GM12873 (cell line): ENCODE measurements around the gene SPTBN2.

ENCODE experiments used
- CTCF ChIP-seq: IDR thresholded peaks from 2 replicates; pipeline ENCODE4 v1.5.1; 2012; ENCODE audit warnings: low read depth, mild to moderate bottlenecking, moderate library complexity, low read length, control low read depth; ENCODE audit not compliant: insufficient read depth; ENCODE audit errors: missing control alignments

SPTBN2 gene

GRCh38 chr11:66747480-66747879 lies 18.5 kb upstream of the SPTBN2 start:
- no peak for TF ChIP-seq CTCF

- TF ChIP-seq CTCF = no peak
Measured at GRCh38 chr11:66745356-66746235, 16.6 kb upstream of the SPTBN2 start.

GRCh38 chr11:66744485-66745355 lies 15.7 kb upstream of the SPTBN2 start:
- TF ChIP-seq CTCF = no peak

GRCh38 chr11:66743271-66743968 lies 14.4 kb upstream of the SPTBN2 start:
- TF ChIP-seq CTCF = no peak

- no peak for TF ChIP-seq CTCF
Measured at GRCh38 chr11:66741153-66741552, 12.1 kb upstream of the SPTBN2 start.

- no peak for TF ChIP-seq CTCF
Measured at GRCh38 chr11:66739983-66740382, 11.0 kb upstream of the SPTBN2 start.
